HPDE6-E6E7 (cell line): ENCODE measurements around the gene ZMYM1.
"Not testable (repeated sequence)": the region's sequence is repeated elsewhere in the genome, so short reads cannot be mapped to it uniquely, and the experiment has no call there.

Experiments
- DNase-seq: peaks from one replicate; pipeline ENCODE4 v3.0.0; 2011; ENCODE audit warnings: missing footprints; ENCODE audit errors: extremely low spot score

The ZMYM1 gene

GRCh38 chr1:35076426-35076825, 2.8 kb upstream of the ZMYM1 start:
- not testable (repeated sequence) for DNase-seq

GRCh38 chr1:35080171-35080854, 1.1 kb downstream of the ZMYM1 start:
- DNase-seq = no peak

- DNase-seq = peak; percentile 65
These were observed 6.2 kb downstream of the ZMYM1 start for GRCh38 chr1:35085421-35085820.

- DNase-seq = no peak
These were observed 18.0 kb downstream of the ZMYM1 start for GRCh38 chr1:35097224-35097623.

GRCh38 chr1:35111106-35111505, 31.9 kb downstream of the ZMYM1 start:
- DNase-seq = peak; percentile 4

- DNase-seq = no peak
These were observed 33.5 kb downstream of the ZMYM1 start for GRCh38 chr1:35112668-35113067.

GRCh38 chr1:35115459-35116383, 36.5 kb downstream of the ZMYM1 start:
- no peak for DNase-seq

- DNase-seq = peak; percentile 4
These were observed 41.4 kb downstream of the ZMYM1 start for GRCh38 chr1:35120458-35121133.

GRCh38 chr1:35122311-35122710, 43.1 kb downstream of the ZMYM1 start:
- no peak for DNase-seq

- DNase-seq = no peak
These were observed 47.4 kb downstream of the ZMYM1 start for GRCh38 chr1:35126546-35126945.

- DNase-seq = no peak
These were observed 49.9 kb downstream of the ZMYM1 start for GRCh38 chr1:35129080-35129479.

- no peak for DNase-seq
These were observed 57.6 kb downstream of the ZMYM1 start for GRCh38 chr1:35136780-35137179.

- not testable (repeated sequence) for DNase-seq
These were observed 58.4 kb downstream of the ZMYM1 start for GRCh38 chr1:35137590-35137989.

GRCh38 chr1:35142294-35142693, 63.1 kb downstream of the ZMYM1 start:
- DNase-seq = not testable (repeated sequence)

- not testable (repeated sequence) for DNase-seq
These were observed 63.5 kb downstream of the ZMYM1 start for GRCh38 chr1:35142728-35143127.

GRCh38 chr1:35143737-35144508, 64.7 kb downstream of the ZMYM1 start:
- DNase-seq = no peak

- not testable (repeated sequence) for DNase-seq
These were observed 66.8 kb downstream of the ZMYM1 start for GRCh38 chr1:35145892-35146549.

GRCh38 chr1:35151220-35151619, 72.0 kb downstream of the ZMYM1 start:
- DNase-seq = no peak

- DNase-seq = no peak
These were observed 85.7 kb downstream of the ZMYM1 start for GRCh38 chr1:35164893-35165292.
